ENCODE data around the gene CELF4. TPM values are rescaled to one million over a fixed set of nuclear protein-coding genes. Genes with fewer than 3 reads are reported as not detected.

CELF4 gene
- polyA plus RNA-seq, 1 donor (not counting 4 experiments of a cell fraction or from before 2014, with no cell fraction given) = not detected

DNA sequence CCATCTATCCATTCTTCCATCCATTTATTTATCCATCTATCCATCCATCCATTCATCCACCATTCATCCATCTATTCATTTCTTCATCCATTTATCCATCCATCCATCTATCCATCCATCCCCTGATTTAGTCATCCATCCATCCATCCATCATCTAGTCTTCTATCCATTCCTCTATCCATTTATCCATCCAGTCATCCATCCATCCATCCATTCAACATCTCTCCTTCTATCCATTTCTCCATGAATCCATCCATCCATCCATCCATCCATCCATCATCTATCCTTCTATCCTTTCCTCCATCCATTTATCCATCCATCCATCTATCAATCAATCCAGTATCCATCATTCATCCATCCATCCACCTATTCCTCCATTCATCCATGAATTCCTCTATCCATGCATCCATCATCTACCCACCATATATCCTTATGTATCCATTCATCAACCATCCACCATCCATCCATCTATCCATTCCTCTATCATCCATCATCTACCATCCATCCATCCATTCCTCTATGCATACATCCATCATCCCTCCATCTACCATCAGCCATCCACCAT, 185.0 kb downstream of the CELF4 start:
- no peak overlapping the region for H3K9ac ChIP-seq (ENCODE audit: control insufficient read depth, extremely low read depth, insufficient read depth, low read length)
- TF ChIP-seq, protein P1, sequence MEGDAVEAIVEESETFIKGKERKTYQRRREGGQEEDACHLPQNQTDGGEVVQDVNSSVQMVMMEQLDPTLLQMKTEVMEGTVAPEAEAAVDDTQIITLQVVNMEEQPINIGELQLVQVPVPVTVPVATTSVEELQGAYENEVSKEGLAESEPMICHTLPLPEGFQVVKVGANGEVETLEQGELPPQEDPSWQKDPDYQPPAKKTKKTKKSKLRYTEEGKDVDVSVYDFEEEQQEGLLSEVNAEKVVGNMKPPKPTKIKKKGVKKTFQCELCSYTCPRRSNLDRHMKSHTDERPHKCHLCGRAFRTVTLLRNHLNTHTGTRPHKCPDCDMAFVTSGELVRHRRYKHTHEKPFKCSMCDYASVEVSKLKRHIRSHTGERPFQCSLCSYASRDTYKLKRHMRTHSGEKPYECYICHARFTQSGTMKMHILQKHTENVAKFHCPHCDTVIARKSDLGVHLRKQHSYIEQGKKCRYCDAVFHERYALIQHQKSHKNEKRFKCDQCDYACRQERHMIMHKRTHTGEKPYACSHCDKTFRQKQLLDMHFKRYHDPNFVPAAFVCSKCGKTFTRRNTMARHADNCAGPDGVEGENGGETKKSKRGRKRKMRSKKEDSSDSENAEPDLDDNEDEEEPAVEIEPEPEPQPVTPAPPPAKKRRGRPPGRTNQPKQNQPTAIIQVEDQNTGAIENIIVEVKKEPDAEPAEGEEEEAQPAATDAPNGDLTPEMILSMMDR (optimal IDR thresholded peaks at IDR 0.05 in 1 of 3, IDR thresholded peaks at IDR 0.05 in 1 of 3, conservative IDR thresholded peaks at IDR 0.05 in 1 of 3; ENCODE audit: extremely low read depth in 1 of 3, insufficient read depth in 2 of 3, low read length in 3 of 3) = no peak
- TF ChIP-seq EZH2 (IDR thresholded peaks at IDR 0.05; ENCODE audit: low read length) = no peak
- H4K20me1 ChIP-seq (ENCODE audit: control insufficient read depth, extremely low read depth, insufficient read depth, low read length) = peaks cover 3% of the 10 kb centered on the region
- dilution Hi-C loops (cut with MboI; ENCODE audit: extremely low pct_ligation_motif_present, low sequenced_read_pairs) = no loop called here
- no peaks in the 10 kb centered on the region for H3K9me3 ChIP-seq (ENCODE audit: control insufficient read depth, low read depth, low read length)
- H3K79me2 ChIP-seq (ENCODE audit: control insufficient read depth, insufficient read depth, low read length) = no peaks in the 10 kb centered on the region
- no peaks in the 10 kb centered on the region for H3K27me3 ChIP-seq (ENCODE audit: control insufficient read depth, extremely low read depth, insufficient read depth, low read length)
- no peak overlapping the region for H3K27ac ChIP-seq (ENCODE audit: control insufficient read depth, insufficient read depth, low read length)
- H3K36me3 ChIP-seq (ENCODE audit: control insufficient read depth in 2 of 2, extremely low read depth in 1 of 2, insufficient read depth in 2 of 2, low read length in 2 of 2) = no peaks in the 10 kb centered on the region
- H3K9me1 ChIP-seq (ENCODE audit: control insufficient read depth, extremely low read depth, insufficient read depth, low read length) = no peaks in the 10 kb centered on the region
- no peak overlapping the region for H3K4me3 ChIP-seq (ENCODE audit: control insufficient read depth in 2 of 3, extremely low read depth in 1 of 3, insufficient read depth in 2 of 3, low read depth in 1 of 3, low read length in 3 of 3)
- H3K4me1 ChIP-seq (ENCODE audit: control insufficient read depth, extremely low read depth, insufficient read depth, low read length) = no peaks in the 10 kb centered on the region
- DNase-seq (ENCODE audit: low read depth, low spot score) (no peak), FAIRE-seq (no peak)
- no peak overlapping the region for H3K4me2 ChIP-seq (ENCODE audit: control insufficient read depth, extremely low read depth, insufficient read depth, low read depth, low read length)
- H2AFZ ChIP-seq (ENCODE audit: control insufficient read depth, low read length) = no peak overlapping the region

DNA sequence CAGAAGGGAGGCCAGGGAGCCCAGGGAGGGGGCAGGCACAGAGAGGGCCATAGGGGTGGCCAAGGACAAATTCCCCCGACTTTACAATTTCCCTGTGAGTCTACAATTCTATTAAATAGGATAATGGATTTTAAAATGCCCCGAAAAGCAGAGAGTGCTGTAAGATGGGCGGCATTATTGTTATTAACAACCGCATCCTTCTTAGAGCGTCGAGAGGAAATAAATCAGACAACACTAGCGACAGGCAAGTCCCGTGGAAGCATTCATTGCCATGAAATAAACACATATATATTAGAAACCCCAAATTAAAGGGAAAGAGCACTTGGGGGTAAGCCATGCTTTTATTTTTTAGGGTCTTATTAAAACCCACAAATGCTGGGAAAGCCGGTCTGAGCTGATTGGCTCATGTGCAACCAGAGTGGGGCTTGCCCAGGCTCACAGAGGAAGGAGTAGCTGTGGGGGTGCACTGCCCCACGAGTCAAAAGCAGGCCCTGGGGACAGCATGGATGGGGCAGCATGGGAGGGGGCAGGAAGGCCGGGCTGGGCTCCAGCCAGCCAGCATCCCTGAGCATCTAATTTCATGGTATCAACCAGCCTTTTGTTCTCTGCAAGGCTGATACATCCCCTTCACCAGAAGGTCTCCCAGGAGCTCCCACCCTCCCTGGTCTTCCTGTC, 187.1 kb downstream of the CELF4 start:
- dilution Hi-C loops (cut with MboI; ENCODE audit: extremely low pct_ligation_motif_present, low sequenced_read_pairs) = no loop called here
- no peaks in the 10 kb centered on the region for H3K36me3 ChIP-seq (ENCODE audit: control insufficient read depth in 2 of 2, extremely low read depth in 1 of 2, insufficient read depth in 2 of 2, low read length in 2 of 2)
- H3K4me1 ChIP-seq (ENCODE audit: control insufficient read depth, extremely low read depth, insufficient read depth, low read length) = no peaks in the 10 kb centered on the region
- peaks cover 3% of the 10 kb centered on the region for H4K20me1 ChIP-seq (ENCODE audit: control insufficient read depth, extremely low read depth, insufficient read depth, low read length)
- no peaks in the 10 kb centered on the region for H3K27me3 ChIP-seq (ENCODE audit: control insufficient read depth, extremely low read depth, insufficient read depth, low read length)
- H3K79me2 ChIP-seq (ENCODE audit: control insufficient read depth, insufficient read depth, low read length) = no peaks in the 10 kb centered on the region
- no peak for FAIRE-seq
- TF ChIP-seq, protein P1 (optimal IDR thresholded peaks at IDR 0.05 in 1 of 3, IDR thresholded peaks at IDR 0.05 in 1 of 3, conservative IDR thresholded peaks at IDR 0.05 in 1 of 3; ENCODE audit: extremely low read depth in 1 of 3, insufficient read depth in 2 of 3, low read length in 3 of 3) = no peak
- TF ChIP-seq EZH2 (IDR thresholded peaks at IDR 0.05; ENCODE audit: low read length) = no peak
- DNase-seq (ENCODE audit: low read depth, low spot score) = no peak
- H2AFZ ChIP-seq (ENCODE audit: control insufficient read depth, low read length) = no peak overlapping the region
- no peaks in the 10 kb centered on the region for H3K9me1 ChIP-seq (ENCODE audit: control insufficient read depth, extremely low read depth, insufficient read depth, low read length)
- H3K9me3 ChIP-seq (ENCODE audit: control insufficient read depth, low read depth, low read length) = no peaks in the 10 kb centered on the region
- no peak overlapping the region for H3K27ac ChIP-seq (ENCODE audit: control insufficient read depth, insufficient read depth, low read length)
- H3K9ac ChIP-seq (ENCODE audit: control insufficient read depth, extremely low read depth, insufficient read depth, low read length) = no peak overlapping the region
- no peak overlapping the region for H3K4me2 ChIP-seq (ENCODE audit: control insufficient read depth, extremely low read depth, insufficient read depth, low read depth, low read length)
- no peak overlapping the region for H3K4me3 ChIP-seq (ENCODE audit: control insufficient read depth in 2 of 3, extremely low read depth in 1 of 3, insufficient read depth in 2 of 3, low read depth in 1 of 3, low read length in 3 of 3)

All from keratinocyte (primary cell).